MM.1S (cell line): Measurements from ENCODE around the gene DIO3.

Source experiments
- DNase-seq: peaks from one replicate; pipeline ENCODE4 v3.0.0-alpha.2; 2015
- H2AFZ ChIP-seq: fragments of 300-600 bp; sonication (generic); 2 replicates; pipeline ENCODE4 v1.6.0; 2016; ENCODE audit warnings: antibody characterized with exemption, low read length
- H3F3A ChIP-seq: fragments of 300-600 bp; sonication (generic); 2 replicates; pipeline ENCODE4 v1.6.1; 2016; ENCODE audit warnings: mild to moderate bottlenecking, antibody characterized with exemption, low read length, moderate library complexity, mixed read lengths; ENCODE audit not compliant: insufficient read depth
- H3K27ac ChIP-seq: fragments of 300-600 bp; sonication (generic); 2 replicates; pipeline ENCODE4 v1.5.1; 2016; ENCODE audit warnings: mild to moderate bottlenecking, low read length
- H3K27me3 ChIP-seq: fragments of 300-600 bp; sonication (generic); replicated peaks from 2 replicates; pipeline ENCODE4 v1.6.0; 2016; ENCODE audit warnings: low read length; ENCODE audit not compliant: insufficient read depth
- H3K36me3 ChIP-seq: fragments of 300-600 bp; sonication (generic); replicated peaks from 2 replicates; pipeline ENCODE4 v1.6.1; 2016; ENCODE audit warnings: mild to moderate bottlenecking, low read length, mixed read lengths; ENCODE audit not compliant: insufficient read depth
- H3K4me1 ChIP-seq: fragments of 300-600 bp; sonication (generic); 2 replicates; pipeline ENCODE4 v1.6.1; 2016; ENCODE audit warnings: low read length, mixed read lengths
- H3K4me2 ChIP-seq: fragments of 300-600 bp; sonication (generic); 2 replicates; pipeline ENCODE4 v1.6.0; 2016; ENCODE audit warnings: low read depth, low read length
- H3K4me3 ChIP-seq: fragments of 300-600 bp; sonication (generic); 2 replicates; pipeline ENCODE4 v1.5.1; 2016; ENCODE audit warnings: low read length, mixed read lengths
- H3K79me2 ChIP-seq: fragments of 300-600 bp; sonication (generic); 2 replicates; pipeline ENCODE4 v1.6.1; 2016; ENCODE audit warnings: mixed run types, low read length, mixed read lengths
- H3K9ac ChIP-seq: fragments of 300-600 bp; sonication (generic); 2 replicates; pipeline ENCODE4 v1.6.1; 2016; ENCODE audit warnings: low read length, mixed read lengths
- H3K9me2 ChIP-seq: fragments of 300-600 bp; sonication (generic); replicated peaks from 2 replicates; pipeline ENCODE4 v1.6.1; 2016; ENCODE audit warnings: mild to moderate bottlenecking, low read length, mixed read lengths; ENCODE audit not compliant: insufficient read depth
- H3K9me3 ChIP-seq: fragments of 300-600 bp; sonication (generic); replicated peaks from 2 replicates; pipeline ENCODE4 v1.6.1; 2016; ENCODE audit warnings: mild to moderate bottlenecking, low read length, mixed read lengths; ENCODE audit not compliant: insufficient read depth
- H4K20me1 ChIP-seq: fragments of 300-600 bp; sonication (generic); 2 replicates; pipeline ENCODE4 v1.6.1; 2016; ENCODE audit warnings: mild to moderate bottlenecking, low read length, moderate library complexity, mixed read lengths; ENCODE audit not compliant: insufficient read depth
- CTCF ChIP-seq: fragments of 300-600 bp; sonication (generic); IDR thresholded peaks from 2 replicates; pipeline ENCODE4 v1.5.1; 2016; ENCODE audit warnings: antibody characterized with exemption, low read length, mixed read lengths
- EZH2 ChIP-seq: fragments of 300-600 bp; sonication (generic); optimal IDR thresholded peaks from 2 replicates; pipeline ENCODE3; 2017; ENCODE audit warnings: low read depth, mild to moderate bottlenecking, antibody characterized with exemption, low read length, mixed read lengths
- EZH2phosphoT487 ChIP-seq: fragments of 300-600 bp; sonication (generic); IDR thresholded peaks from 2 replicates; pipeline ENCODE4 v1.6.1; 2018; ENCODE audit warnings: antibody characterized with exemption, low read length

Gene DIO3

GRCh38 chr14:101551729-101552595 lies 9.3 kb upstream of the DIO3 start:
- Histone ChIP-seq H3K4me1 (no peaks in the 10 kb centered on the region), H3F3A (no peaks in the 10 kb centered on the region), H4K20me1 (no peaks in the 10 kb centered on the region), H3K4me3 (no peak overlapping the region), H3K79me2 (no peaks in the 10 kb centered on the region), H3K9ac (no peak overlapping the region), H2AFZ (no peak overlapping the region), H3K27ac (no peak overlapping the region), H3K9me2 (no peaks in the 10 kb centered on the region), H3K9me3 (no peaks in the 10 kb centered on the region), H3K36me3 (no peaks in the 10 kb centered on the region), H3K4me2 (no peak overlapping the region), H3K27me3 (no peaks in the 10 kb centered on the region; the same call in 1 of the 2 replicates)
- no peak for DNase-seq
- TF ChIP-seq CTCF (no peak), EZH2phosphoT487 (no peak), EZH2 (no peak)

GRCh38 chr14:101552786-101553231 lies 8.5 kb upstream of the DIO3 start:
- DNase-seq = no peak
- no peaks in the 10 kb centered on the region for H3K36me3 ChIP-seq

GRCh38 chr14:101553393-101553792 lies 7.9 kb upstream of the DIO3 start:
- Histone ChIP-seq H3K36me3 (no peaks in the 10 kb centered on the region), H4K20me1 (no peaks in the 10 kb centered on the region), H3K9me2 (no peaks in the 10 kb centered on the region), H3K4me3 (no peak overlapping the region), H3K27me3 (no peaks in the 10 kb centered on the region; the same call in 1 of the 2 replicates), H3K9me3 (no peaks in the 10 kb centered on the region), H3K4me2 (no peak overlapping the region), H3K27ac (no peak overlapping the region), H3F3A (no peaks in the 10 kb centered on the region), H3K4me1 (no peaks in the 10 kb centered on the region), H2AFZ (no peak overlapping the region), H3K79me2 (no peaks in the 10 kb centered on the region), H3K9ac (no peak overlapping the region)
- DNase-seq = no peak
- TF ChIP-seq EZH2phosphoT487 (no peak), CTCF (no peak), EZH2 (no peak)

More at GRCh38 chr14:101552786-101553231, 8.5 kb upstream of the DIO3 start:
- no peak overlapping the region for H3K4me3 ChIP-seq
- H3K27me3 ChIP-seq = no peaks in the 10 kb centered on the region; the same call in 1 of the 2 replicates
- no peaks in the 10 kb centered on the region for H4K20me1 ChIP-seq
- H3K9ac ChIP-seq = no peak overlapping the region
- H3K79me2 ChIP-seq = no peaks in the 10 kb centered on the region
- no peaks in the 10 kb centered on the region for H3K9me2 ChIP-seq
- no peak overlapping the region for H3K4me2 ChIP-seq
- H2AFZ ChIP-seq = no peak overlapping the region
- H3F3A ChIP-seq = no peaks in the 10 kb centered on the region
- no peak overlapping the region for H3K27ac ChIP-seq
- no peaks in the 10 kb centered on the region for H3K4me1 ChIP-seq
- H3K9me3 ChIP-seq = no peaks in the 10 kb centered on the region
- TF ChIP-seq CTCF (no peak), EZH2 (no peak), EZH2phosphoT487 (no peak)
